Upper lobe of right lung (tissue), 1 donor: Measurements from ENCODE around the gene SNRNP200. TPM values are rescaled to one million over a fixed set of nuclear protein-coding genes. Genes with fewer than 3 reads are reported as not detected.
A peak's percentile ranks its signal among the peaks of the same experiment; 100 is the strongest.

Source experiments
- ATAC-seq: fragments of 200-7000 bp; cut with Tn5 transposase; one replicate; pipeline ENCODE4 v1.9.1; 2020; ENCODE audit warnings: mild to moderate bottlenecking, moderate library complexity
- DNase-seq: peaks from one replicate; pipeline ENCODE4 v3.0.0-alpha.2; 2020
- H3K27ac ChIP-seq: fragments of 200-600 bp; one replicate; pipeline ENCODE4 v1.8.0; 2022
- H3K27me3 ChIP-seq: fragments of 200-600 bp; one replicate; pipeline ENCODE4 v1.8.0; 2022; ENCODE audit warnings: mild to moderate bottlenecking
- H3K36me3 ChIP-seq: fragments of 200-600 bp; one replicate; pipeline ENCODE4 v1.8.0; 2022
- H3K4me1 ChIP-seq: fragments of 200-600 bp; one replicate; pipeline ENCODE4 v1.8.0; 2022
- H3K4me3 ChIP-seq: fragments of 200-600 bp; one replicate; pipeline ENCODE4 v1.8.0; 2022; ENCODE audit warnings: mild to moderate bottlenecking
- H3K9me3 ChIP-seq: fragments of 200-600 bp; one replicate; pipeline ENCODE4 v1.8.0; 2022
- intact Hi-C: fragments of 100-400 bp; cut with DNase I; formaldehyde crosslinking; loops from one replicate; pipeline ENCODE4 v1.11.0; 2022
- total RNA-seq: library from RNA; stranded (reverse); fragmentation: NEBNext Ultra II Directional; extraction: Animal tissue kit (Norgen Biotek cat#: 25700); gene quantifications from one replicate; pipeline ENCODE4 v1.2.1, GENCODE V29; 2021
- TF ChIP-seq, protein P1 (sequence below): fragments of 200-600 bp; IDR thresholded peaks from one replicate; pipeline ENCODE4 v1.8.0; 2022; ENCODE audit warnings: antibody characterized with exemption
- donor health status: DM: no; HTN: yes; CAD: no; lungs with severe emphysema.

SNRNP200 gene
- total RNA-seq, 1 donor from 2014 or later, result 91.2 TPM

DNA sequence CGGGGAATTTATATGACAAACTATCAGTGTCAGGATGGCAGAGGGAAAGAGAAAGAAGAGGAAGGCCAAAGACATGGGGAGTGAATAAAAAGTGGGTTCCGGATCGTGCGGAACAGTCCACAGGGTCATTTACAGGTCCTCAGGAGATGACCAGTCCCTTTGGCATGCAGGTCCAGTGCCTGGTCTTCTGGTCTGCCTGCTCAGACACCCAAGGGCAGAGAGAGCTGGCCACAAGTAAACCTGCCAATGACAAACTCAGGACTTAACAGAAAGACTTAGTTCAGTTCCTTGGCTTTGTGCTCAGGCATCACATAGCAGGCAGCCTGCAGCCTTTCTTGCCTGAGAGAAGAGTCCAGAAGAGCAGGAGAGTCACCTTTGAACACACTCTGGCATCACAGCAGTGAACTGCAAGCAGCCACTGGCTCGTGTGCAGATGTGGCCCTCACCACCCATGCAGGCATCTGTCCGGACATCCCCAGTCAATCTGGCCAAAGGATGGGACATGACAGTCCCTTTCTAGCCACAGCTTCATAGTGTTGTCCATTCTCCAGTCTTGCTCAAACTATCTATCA, 53.5 kb downstream of the SNRNP200 start:
- TF ChIP-seq, protein P1, sequence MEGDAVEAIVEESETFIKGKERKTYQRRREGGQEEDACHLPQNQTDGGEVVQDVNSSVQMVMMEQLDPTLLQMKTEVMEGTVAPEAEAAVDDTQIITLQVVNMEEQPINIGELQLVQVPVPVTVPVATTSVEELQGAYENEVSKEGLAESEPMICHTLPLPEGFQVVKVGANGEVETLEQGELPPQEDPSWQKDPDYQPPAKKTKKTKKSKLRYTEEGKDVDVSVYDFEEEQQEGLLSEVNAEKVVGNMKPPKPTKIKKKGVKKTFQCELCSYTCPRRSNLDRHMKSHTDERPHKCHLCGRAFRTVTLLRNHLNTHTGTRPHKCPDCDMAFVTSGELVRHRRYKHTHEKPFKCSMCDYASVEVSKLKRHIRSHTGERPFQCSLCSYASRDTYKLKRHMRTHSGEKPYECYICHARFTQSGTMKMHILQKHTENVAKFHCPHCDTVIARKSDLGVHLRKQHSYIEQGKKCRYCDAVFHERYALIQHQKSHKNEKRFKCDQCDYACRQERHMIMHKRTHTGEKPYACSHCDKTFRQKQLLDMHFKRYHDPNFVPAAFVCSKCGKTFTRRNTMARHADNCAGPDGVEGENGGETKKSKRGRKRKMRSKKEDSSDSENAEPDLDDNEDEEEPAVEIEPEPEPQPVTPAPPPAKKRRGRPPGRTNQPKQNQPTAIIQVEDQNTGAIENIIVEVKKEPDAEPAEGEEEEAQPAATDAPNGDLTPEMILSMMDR, result no peak
- Histone ChIP-seq H3K27me3 (no peaks in the 10 kb centered on the region), H3K36me3 (peaks cover 55% of the 10 kb centered on the region), H3K4me1 (peaks cover 43% of the 10 kb centered on the region), H3K9me3 (no peaks in the 10 kb centered on the region), H3K4me3 (no peak overlapping the region), H3K27ac (peak overlapping the region; percentile 51)
- intact Hi-C loops, result no loop called here
- peak; percentile 83 for ATAC-seq
- DNase-seq, result peak; percentile 59

DNA sequence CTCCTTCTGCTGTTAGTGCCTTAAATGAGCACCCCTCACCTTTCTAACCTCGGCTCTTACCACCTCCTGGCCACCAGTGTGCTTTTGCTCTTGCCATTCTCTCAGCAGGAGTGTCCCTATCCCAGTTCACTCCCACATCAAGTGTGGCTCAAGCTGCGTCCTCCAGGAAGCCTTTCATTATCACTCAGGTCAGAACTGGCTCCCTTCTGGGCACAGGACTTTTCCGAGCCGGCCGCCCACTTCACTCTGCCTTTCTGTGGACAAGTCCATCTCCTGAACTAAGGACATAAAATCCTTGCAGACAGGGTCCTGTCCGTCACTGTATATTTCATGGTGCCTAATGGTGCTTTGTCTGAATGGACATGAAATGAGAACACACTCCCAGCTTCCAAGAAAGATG, 55.2 kb downstream of the SNRNP200 start:
- H3K27me3 ChIP-seq, result no peaks in the 10 kb centered on the region
- peaks cover 31% of the 10 kb centered on the region for H3K4me1 ChIP-seq
- TF ChIP-seq, protein P1, result no peak
- H3K4me3 ChIP-seq, result no peak overlapping the region
- no peak overlapping the region for H3K27ac ChIP-seq
- intact Hi-C loops, result no loop called here
- DNase-seq, result peak; percentile 48
- H3K36me3 ChIP-seq, result peaks cover 39% of the 10 kb centered on the region
- H3K9me3 ChIP-seq, result no peaks in the 10 kb centered on the region
- ATAC-seq, result no peak

DNA sequence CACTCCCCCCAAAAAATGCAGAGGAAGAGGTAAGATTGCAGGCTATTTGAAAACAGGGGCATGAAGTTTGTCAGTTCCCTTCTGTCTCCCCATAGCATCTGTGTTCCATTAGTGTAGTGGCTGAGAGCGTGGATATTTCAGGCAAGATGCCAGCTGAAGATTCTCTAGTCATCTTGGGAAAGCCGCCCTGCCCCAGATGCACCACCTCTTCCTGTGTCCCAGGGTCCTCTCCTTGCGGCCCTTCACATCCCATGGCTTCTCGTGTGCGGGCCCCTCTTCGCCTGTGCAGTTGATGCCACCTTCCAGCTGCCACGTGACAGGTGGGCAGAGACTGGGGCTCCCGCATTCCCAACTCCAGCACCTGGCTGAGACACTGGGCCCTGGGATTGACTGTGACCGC, 55.7 kb downstream of the SNRNP200 start:
- no peak overlapping the region for H3K4me3 ChIP-seq
- no peak for ATAC-seq
- no peak overlapping the region for H3K27ac ChIP-seq
- no peak for DNase-seq
- intact Hi-C loops, result no loop called here
- TF ChIP-seq, protein P1, result no peak
- no peaks in the 10 kb centered on the region for H3K9me3 ChIP-seq
- no peaks in the 10 kb centered on the region for H3K27me3 ChIP-seq
- H3K36me3 ChIP-seq, result peaks cover 34% of the 10 kb centered on the region
- H3K4me1 ChIP-seq, result peaks cover 26% of the 10 kb centered on the region

DNA sequence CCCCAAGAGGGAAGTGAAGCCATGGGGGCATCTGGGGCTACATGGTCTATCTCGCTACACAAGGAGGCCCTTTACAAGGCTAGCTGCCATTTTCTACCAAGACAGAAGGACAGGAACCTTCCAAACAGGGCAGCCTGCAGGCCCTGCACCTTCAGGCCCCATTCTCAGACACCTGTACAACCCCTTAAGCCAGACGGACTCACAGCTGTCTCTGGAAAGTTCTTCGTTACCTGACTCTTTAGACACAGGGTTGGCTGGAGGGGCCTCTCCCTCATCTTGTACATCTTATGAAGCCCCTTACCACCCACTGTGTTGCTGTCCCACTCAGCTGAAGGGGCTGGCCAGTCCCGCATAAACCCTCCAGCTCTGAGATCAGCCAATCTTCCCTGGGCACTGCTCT, 56.7 kb downstream of the SNRNP200 start:
- Histone ChIP-seq H3K27ac (no peak overlapping the region), H3K4me1 (peaks cover 23% of the 10 kb centered on the region), H3K9me3 (no peaks in the 10 kb centered on the region), H3K27me3 (no peaks in the 10 kb centered on the region), H3K36me3 (peaks cover 24% of the 10 kb centered on the region), H3K4me3 (no peak overlapping the region)
- TF ChIP-seq, protein P1, result no peak
- ATAC-seq (no peak), DNase-seq (no peak)
- intact Hi-C loops, result no loop called here

DNA sequence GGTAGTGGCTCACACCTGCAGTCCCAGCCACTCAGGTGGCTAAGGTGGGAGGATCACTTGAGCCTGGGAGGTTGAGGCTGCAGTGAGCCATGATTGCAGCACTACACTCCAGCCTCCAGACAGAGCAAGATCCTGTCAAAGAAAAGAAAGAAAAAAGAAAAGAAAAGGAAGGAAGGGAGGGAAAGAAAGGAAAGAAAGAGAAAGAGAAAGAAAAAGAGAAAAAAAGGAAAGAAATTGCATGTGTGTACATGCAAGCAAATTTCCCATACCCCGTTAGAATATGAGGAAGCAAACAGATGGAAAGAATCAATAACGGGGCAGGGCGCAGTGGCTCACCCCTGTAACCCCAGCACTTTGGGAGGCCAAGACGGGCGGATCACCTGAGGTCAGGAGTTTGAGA, 57.5 kb downstream of the SNRNP200 start:
- TF ChIP-seq, protein P1, result no peak
- ATAC-seq, result no peak
- peaks cover 16% of the 10 kb centered on the region for H3K36me3 ChIP-seq
- no peaks in the 10 kb centered on the region for H3K27me3 ChIP-seq
- no peak overlapping the region for H3K4me3 ChIP-seq
- H3K27ac ChIP-seq, result no peak overlapping the region
- intact Hi-C loops, result no loop called here
- peaks cover 23% of the 10 kb centered on the region for H3K4me1 ChIP-seq
- DNase-seq, result no peak
- H3K9me3 ChIP-seq, result no peaks in the 10 kb centered on the region

DNA sequence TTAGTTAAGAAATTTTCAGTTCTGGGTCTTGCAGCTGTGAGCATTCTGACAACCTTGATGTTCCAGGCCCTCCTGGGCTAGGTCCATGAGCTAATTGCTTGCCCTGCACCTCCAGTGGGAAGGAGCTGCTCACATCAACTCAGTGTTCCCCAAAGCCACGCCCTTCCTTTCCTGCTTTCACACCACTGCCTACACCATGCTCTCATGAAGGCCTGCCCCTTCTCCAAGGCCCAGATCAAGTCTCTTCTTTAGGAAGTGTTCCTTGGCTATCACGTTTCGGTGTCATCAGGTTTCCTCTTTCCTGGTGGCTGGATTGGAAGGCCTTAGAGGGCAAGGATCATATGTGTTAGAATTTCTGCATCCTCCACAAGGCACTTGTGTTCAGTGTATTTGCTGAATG, 58.3 kb downstream of the SNRNP200 start:
- Histone ChIP-seq H3K4me3 (no peak overlapping the region), H3K9me3 (no peaks in the 10 kb centered on the region), H3K27ac (peak overlapping the region; percentile 24), H3K4me1 (peaks cover 24% of the 10 kb centered on the region), H3K36me3 (peaks cover 7% of the 10 kb centered on the region), H3K27me3 (no peaks in the 10 kb centered on the region)
- DNase-seq, result no peak
- TF ChIP-seq, protein P1, result no peak
- ATAC-seq, result peak; percentile 68
- intact Hi-C loops, result no loop called here
